GM06990 (cell line): ENCODE results near the gene MRPL36.
"Not testable (repeated sequence)": the region's sequence is repeated elsewhere in the genome, so short reads cannot be mapped to it uniquely, and the experiment has no call there.

ENCODE experiments used
- DNase-seq: peaks from one replicate; pipeline ENCODE4 v3.0.0-alpha.2; 2011; ENCODE audit not compliant: insufficient read length; ENCODE audit errors: extremely low read depth
- H3K27me3 ChIP-seq: replicated peaks from 2 replicates; pipeline ENCODE4 v1.6.0; 2011; ENCODE audit warnings: low read length; ENCODE audit not compliant: control insufficient read depth, insufficient read depth
- H3K36me3 ChIP-seq: 2 replicates; pipeline ENCODE4 v1.5.1; 2011; ENCODE audit warnings: low read length; ENCODE audit not compliant: control insufficient read depth, insufficient read depth
- H3K4me3 ChIP-seq: replicated peaks from 2 replicates; pipeline ENCODE4 v1.5.1; 2011; ENCODE audit warnings: low read depth, mild to moderate bottlenecking, control low read depth, low read length
- TF ChIP-seq, protein P1 (sequence below): IDR thresholded peaks from 2 replicates; pipeline ENCODE4 v1.5.1; 2011; ENCODE audit warnings: low read length, control low read depth, mild to moderate bottlenecking, inconsistent platforms; ENCODE audit not compliant: insufficient read depth, poor library complexity, severe bottlenecking

The MRPL36 gene

DNA sequence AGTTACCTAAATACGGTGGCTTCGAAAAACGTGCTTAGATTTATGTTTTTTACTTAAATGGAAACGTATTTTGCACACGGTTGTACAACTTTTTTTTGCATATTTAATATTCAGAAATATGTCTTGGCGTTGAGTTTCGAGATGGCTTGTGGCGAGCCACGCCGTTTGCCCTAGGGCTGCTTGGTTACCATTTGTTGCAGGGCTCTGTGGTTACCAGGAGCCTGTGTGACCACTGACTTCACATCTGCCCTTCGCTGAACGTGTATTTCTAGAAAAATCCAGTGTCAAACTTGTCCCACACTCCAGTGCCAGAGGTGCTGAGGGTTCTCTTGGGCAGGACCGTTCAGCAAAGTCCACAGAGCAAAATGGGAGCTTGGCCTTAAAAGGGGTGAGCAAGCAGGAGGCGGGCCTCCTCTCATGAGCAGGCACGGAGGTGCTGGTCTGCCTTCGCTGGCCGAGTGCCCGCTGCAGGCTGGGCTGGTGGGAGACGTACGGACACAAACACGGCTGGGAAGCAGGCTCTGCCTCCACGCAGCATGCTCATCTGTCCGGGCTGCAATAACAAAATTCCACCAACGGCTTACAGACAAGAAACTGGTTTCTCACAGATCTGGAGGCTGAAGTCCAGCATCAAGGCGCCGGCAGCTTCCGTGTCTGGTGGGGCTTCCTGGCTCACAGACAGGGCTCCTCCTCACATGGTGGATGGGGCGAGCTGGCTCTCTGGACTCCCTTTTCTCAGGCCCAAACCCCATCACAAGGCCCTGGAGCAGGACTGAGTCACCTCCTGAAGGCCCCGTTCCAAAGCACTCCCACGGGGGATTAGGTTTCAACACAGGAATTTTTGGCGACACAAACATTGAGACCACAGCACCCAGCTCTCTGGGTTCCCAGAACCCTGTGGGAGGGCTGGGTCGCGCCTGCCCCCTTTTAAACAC lies 5.4 kb downstream of the MRPL36 start:
- Histone ChIP-seq H3K27me3 (no peaks in the 10 kb centered on the region), H3K36me3 (peaks cover 19% of the 10 kb centered on the region), H3K4me3 (peak overlapping the region; percentile 53; the same call in 1 of the 2 replicates)
- no peak for DNase-seq
- TF ChIP-seq, protein P1, sequence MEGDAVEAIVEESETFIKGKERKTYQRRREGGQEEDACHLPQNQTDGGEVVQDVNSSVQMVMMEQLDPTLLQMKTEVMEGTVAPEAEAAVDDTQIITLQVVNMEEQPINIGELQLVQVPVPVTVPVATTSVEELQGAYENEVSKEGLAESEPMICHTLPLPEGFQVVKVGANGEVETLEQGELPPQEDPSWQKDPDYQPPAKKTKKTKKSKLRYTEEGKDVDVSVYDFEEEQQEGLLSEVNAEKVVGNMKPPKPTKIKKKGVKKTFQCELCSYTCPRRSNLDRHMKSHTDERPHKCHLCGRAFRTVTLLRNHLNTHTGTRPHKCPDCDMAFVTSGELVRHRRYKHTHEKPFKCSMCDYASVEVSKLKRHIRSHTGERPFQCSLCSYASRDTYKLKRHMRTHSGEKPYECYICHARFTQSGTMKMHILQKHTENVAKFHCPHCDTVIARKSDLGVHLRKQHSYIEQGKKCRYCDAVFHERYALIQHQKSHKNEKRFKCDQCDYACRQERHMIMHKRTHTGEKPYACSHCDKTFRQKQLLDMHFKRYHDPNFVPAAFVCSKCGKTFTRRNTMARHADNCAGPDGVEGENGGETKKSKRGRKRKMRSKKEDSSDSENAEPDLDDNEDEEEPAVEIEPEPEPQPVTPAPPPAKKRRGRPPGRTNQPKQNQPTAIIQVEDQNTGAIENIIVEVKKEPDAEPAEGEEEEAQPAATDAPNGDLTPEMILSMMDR, result no peak

DNA sequence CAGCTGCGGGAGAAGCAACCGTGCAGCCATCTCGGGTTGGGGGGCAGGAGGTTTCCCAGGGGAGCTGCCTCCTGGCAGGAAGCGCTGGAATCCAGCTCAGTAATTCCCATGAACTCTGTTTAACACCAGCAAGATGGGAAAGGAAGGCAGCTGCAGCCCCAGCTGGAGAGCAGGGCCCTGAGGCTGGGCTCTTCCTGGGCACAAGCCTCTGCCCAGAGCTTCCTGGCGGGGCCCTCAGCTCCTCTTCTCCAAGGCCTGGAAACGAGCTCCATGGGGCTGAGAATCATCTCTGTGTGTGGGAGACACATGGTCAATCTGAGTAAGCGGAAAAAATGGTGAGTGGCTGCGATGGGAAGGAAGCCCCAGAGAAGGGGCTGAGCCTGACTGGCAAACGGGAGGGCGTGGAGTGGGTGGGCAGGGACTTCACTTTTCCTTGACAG lies 6.3 kb downstream of the MRPL36 start:
- no peak for DNase-seq
- peaks cover 19% of the 10 kb centered on the region for H3K36me3 ChIP-seq
- TF ChIP-seq, protein P1, result no peak
- no peaks in the 10 kb centered on the region for H3K27me3 ChIP-seq
- H3K4me3 ChIP-seq, result peak overlapping the region; percentile 53

DNA sequence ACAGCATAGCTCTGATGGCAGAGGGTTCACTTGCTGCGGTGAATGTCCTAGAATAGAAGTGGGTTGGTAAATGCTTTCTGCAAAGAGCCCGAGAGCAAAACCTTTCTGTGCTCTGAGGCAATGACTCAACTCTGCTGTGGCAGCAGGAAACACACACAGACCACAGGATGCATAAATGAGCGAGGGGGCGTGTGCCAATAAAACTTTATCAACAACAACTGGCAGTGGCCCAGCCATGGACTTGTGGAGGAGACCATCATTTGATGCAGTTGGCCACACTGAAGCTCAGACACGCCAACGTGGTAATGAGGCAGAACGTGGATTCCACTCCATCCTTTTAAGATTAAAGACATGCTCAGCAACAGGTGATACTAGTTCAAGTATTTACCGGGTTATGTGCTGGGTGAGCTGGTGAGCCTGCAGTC lies 6.8 kb downstream of the MRPL36 start:
- peak overlapping the region; percentile 53 for H3K4me3 ChIP-seq
- H3K27me3 ChIP-seq, result no peaks in the 10 kb centered on the region
- TF ChIP-seq, protein P1, result no peak
- H3K36me3 ChIP-seq, result peaks cover 18% of the 10 kb centered on the region
- DNase-seq, result peak; percentile 82

DNA sequence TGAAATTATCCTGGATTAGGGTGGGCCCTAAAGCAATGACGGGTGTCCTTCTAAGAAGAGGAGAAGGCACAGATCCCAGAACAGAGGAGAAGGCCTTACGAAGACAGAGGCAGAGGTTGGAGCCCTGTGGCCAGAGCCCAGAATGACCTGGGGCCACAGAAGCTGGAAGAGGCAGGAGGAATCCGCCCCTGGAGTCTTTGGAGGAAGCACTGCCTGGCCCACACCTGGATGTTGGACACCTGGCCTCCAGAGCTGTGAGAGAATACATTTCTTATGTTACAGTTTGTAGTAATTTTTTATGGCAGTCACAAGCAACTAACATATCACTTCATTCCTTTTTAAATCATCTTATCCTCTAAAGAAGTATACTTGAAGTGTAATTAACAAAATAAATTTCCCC lies 8.5 kb downstream of the MRPL36 start:
- H3K27me3 ChIP-seq, result no peaks in the 10 kb centered on the region
- TF ChIP-seq, protein P1, result no peak
- no peak for DNase-seq
- H3K36me3 ChIP-seq, result peaks cover 6% of the 10 kb centered on the region; the same call in 1 of the 2 replicates
- no peak overlapping the region for H3K4me3 ChIP-seq

DNA sequence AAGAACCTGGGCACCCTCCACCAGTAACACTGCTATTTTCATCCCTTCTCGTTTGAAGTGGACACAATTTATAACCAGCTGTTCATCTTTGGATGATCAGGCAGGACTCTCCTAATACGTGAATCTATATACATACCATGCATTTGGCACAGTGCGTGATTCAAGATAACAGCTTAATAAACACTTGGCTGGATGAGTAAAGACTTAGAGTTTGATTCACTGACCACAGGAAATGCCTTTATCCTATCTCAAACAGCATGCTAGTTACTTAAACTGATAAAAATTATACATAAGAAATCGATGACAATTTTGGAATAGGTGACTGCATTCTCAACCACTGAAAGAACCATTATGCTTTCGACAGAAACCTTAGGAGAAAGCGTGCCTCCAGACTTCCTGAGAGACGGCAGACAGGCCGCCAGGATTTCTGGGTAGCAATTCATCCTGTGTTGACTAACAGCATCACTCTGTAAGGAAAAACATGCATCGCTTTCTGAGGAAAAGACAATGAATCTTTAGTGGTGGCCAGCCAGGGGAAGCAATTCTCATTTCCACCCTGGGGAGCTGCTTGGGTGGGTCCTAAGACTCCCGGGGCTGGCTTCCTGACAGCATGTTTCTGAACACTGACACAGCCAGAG lies 9.7 kb downstream of the MRPL36 start:
- DNase-seq, result no peak
- TF ChIP-seq, protein P1, result no peak
- no peak overlapping the region for H3K4me3 ChIP-seq
- peaks cover 3% of the 10 kb centered on the region; the same call in 1 of the 2 replicates for H3K36me3 ChIP-seq
- H3K27me3 ChIP-seq, result no peaks in the 10 kb centered on the region

DNA sequence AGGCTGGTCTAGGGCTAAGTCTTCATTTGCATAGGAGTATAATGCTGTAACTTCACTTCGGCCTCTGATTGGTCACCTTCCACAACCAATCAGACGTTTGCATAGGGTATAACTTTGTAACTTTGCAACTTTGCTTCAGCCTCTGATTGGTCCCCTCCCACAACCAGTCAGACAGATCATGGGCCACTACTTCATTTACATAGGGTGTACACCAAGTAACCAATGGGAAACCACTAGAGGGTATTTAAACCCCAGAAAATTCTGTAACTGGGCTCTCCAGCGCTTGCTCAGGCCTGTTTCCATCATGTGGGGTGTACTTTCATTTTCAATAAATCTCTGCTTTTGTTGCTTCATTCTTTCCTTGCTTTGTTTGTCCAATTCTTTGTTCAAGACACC lies 10.2 kb downstream of the MRPL36 start:
- not testable (repeated sequence) for H3K4me3 ChIP-seq, DNase-seq, H3K27me3 ChIP-seq

More for the DNA sequence above, 10.2 kb downstream of the MRPL36 start:
- H3K36me3 ChIP-seq, result not testable (repeated sequence)
